NCI-H1694 (cell line): ENCODE measurements around the gene SMPD3.

ENCODE experiments used
- DNase-seq: peaks from one replicate; lab custom pipeline; 2025; lab: John Stamatoyannopoulos, UW

SMPD3 gene

DNA sequence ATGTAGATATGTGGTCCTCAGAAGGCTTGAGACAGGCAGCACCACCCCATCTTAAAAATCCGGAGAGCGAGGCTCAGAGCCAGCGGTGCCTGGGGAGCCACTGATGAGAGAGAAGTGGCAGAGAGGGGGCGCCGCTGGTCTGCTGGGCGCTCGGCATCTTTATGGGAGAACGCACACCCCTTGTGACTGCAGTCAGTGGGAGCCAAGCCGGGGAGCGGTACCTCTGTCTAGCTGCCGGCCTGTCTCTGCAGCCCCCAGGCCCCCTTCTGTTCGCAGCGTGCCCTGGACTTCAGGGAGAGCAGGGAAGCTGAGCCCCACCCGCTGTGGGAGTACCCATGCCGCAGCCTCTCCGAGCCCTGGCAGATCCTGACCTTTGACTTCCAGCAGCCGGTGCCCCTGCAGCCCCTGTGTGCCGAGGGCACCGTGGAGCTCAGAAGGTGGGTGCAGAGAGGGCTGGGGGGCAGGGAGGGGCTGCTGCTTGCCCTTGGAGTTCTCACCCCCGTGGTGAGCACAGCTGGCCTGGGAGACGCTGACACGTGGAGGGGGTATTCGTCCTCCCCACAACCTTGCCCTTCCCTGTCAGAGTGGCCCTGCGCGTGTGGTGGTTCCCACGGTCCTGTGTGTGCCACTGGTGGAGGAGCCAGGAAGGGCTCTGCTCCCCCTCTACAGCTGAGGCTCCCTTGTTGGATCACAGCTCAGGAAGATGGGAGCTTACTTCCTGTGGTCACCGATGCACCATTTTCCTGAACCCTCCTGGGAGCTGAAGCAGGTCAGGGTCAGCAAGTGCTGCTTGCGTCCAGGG lies 92.7 kb downstream of the SMPD3 start:
- DNase-seq, result no peak

DNA sequence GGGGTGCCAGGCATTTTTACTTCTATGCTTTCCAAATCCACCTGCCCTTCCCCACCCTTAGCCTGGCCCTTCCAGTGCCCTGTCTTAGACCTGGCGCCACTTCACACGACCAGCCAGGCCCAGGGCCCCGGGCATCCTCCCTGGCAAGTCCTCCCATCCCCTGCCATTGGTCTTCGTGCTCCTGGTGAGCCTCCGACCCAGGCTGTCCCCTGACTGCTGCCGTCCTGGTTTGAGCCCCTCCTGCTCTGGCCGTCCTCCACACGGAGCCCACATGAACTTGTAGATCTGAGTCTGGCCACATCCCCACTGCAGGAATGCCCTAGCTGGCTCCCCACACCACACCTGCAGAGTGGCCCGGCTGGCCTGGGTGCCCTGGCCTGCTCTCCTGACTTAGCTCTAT lies 93.5 kb downstream of the SMPD3 start:
- no peak for DNase-seq

DNA sequence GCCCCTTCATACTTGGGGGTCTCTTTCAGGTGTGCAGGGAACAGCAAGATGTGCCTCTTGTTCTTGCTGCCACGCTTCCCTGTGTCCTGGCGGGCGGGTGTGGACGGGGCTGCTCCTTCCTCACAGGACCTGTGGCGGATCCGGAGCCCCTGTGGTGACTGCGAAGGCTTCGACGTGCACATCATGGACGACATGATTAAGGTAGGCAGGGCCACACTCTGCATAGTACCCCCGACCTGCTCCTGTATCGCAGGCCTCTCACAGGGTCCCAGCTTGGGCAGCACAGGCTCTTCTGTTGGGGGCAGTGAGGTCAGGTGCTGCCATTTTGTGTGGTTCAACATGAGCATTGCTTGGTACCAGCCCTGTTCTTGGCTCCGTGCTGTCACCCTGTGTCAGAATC lies 94.9 kb downstream of the SMPD3 start:
- no peak for DNase-seq

DNA sequence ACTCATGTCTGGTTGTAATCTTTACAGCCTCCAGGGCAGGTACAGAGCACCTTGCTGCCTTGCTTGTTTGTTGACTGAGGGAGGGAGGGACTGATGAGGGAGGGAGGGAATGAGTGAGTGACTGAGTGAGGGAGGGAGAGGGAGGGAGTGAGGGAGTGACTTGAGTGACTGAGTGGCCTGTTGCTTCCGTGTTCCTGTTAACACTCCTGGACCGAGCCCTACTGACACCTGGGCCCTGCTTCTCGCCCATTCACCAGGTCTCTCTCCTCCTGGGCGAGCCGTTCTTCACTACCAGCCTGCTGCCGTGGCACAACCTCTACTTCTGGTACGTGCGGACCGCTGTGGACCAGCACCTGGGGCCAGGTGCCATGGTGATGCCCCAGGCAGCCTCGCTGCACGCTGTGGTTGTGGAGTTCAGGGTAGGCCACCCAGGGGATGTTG lies 96.3 kb downstream of the SMPD3 start:
- DNase-seq, result no peak

DNA sequence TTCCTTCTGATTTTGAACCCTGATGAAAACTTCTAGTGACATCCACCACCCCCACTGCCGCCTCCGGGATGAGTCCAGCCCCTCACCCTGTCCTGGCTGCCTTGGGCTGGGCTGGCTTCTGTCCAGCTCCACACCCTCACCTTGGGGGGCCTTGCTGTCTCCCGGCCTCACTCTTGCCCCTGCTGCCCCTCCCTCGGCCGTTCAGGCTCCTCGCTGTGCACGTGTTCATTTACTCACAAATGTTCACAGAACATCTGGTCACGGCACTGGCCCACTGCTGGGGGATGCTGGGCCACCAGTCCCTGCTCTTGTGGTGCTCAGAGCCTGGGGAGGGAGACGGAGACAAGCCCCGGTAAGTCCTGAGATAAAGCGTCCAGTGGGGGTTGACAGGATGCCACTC lies 96.8 kb downstream of the SMPD3 start:
- DNase-seq, result no peak

DNA sequence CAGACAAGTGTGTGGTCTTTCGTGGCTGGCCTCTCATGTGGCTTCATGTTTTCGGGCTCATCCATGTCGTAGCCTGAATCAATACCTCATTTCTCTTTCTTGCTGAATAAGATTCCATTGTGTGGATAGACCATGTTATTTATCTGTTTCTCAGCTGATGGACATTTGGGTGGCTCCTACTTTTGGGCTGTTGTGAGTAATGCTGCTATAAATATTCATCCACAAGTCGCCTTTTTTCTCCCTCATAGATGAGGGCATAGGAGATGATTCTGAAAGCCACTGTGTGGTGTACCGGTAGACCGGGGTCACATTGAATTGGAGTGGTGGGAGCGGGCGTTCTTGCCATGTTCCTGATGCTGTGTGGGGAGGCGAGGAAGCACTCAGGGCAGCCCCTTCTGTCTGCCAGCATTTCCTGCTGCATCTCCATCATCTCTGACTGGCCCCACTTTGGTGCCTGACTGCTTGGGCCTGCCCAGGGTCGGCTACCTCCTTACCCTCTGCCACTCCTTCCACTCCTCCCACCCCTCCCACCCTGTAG lies 97.4 kb downstream of the SMPD3 start:
- DNase-seq, result no peak

DNA sequence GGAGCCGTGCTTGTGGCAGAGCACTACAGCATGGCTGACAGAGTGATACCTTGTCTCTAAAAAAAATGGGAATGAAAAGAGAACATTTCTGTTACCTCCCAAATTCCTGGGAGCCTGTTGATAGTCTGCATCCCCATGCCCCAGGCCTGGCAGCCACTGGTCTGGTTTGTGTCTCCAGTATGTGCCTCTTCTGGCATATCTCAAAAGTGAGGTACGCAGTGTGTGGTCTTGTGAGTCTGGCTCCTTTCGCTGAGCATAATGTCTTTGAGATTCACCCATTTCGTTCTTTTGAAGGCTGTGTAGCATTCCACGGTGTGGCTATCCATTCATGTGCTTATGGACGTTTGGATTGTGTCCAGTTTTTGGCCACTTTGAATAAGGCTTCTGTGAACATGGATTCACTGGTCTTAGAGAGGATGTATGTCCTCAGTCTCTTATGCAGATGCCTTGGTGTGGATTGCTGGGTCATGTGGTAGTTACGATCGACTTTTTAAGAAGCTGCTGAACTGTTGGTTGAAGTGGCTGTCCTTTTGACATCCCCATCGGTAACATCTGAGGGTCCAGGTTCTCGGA lies 98.4 kb downstream of the SMPD3 start:
- no peak for DNase-seq

DNA sequence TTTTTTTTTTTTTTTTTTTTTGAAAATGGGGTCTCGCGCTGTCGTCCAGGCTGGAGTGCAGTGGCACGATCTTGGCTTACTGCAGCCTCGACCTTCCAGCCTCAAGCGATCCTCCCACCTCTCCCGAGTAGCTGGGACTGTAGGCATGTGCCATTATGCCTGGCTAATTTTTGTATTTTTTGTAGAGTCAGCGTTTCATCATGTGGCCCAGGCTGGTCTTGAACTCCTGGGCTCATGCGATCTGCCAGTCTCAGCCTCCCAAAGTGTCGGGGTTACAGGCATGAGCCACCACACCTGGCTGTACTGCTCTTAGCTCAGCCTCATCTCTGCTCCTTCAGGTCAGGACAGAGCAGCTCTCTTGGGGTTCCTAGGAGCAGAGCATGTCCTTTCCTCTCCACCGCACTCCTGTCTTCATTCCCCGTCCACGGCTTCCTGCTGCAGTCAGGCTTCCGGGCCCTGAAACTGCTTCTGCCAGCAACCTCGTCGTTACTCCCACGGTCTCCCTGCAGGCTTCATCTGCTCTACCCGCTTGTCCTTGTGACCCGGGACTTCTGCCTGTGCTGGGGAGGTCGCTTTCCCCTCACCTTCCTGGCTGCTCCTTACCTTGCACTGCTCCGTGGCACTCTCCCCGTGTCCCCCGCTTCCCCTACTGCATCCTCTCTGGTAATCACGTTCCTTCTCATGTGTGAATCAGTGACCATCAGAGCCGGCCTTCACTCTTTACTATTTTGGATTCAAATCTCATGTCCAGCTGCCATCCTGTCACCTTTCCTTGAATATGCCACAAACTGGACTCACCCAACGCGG lies 99.5 kb downstream of the SMPD3 start:
- no peak for DNase-seq

DNA sequence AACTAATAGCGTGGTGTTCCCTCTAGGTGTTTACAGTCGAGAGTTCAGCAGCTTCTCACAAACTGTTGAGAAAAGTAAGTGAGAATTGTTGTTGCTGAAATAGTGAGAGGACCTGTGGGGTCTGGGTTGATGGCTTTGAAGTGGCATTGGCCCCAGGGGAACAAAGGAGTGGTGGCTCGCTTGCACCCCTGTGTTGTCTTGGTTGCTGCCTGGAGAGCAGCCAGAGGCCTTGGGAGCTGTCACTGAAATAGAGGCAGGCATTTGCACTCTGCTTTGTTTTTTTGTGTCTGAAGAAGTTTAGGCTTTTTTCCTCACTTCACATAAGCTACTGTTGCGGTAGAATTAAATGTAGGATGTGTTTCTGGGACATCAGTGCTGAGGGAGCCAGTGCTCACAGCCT lies 100.7 kb downstream of the SMPD3 start:
- no peak for DNase-seq

DNA sequence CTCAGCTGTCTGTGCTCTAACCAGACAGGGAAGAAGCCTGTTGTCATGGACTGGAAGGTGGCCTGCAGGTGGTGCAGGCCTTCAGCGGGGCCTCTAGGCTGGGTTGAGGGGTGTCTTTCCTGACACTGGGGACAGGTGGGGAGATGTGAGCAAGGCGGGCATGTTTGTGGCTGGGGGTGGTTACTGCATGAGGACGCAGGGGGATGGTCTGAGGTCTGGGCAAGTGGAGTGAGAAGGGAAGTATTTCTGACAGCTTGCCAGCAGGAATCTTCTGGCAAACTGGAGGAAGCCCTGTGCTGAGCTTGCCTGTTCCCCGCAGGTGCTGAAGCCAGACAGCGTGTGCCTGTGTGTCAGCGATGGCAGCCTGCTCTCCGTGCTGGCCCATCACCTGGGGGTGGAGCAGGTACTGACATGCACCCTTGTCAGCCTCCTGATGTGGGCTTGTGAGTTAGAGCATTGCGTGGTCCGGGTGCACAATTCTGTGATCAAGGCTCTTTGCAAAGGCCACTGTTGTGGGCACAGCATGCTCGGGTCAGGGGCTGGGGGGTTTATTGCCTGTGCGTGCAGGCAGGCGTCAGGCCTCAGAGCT lies 101.3 kb downstream of the SMPD3 start:
- DNase-seq, result no peak

DNA sequence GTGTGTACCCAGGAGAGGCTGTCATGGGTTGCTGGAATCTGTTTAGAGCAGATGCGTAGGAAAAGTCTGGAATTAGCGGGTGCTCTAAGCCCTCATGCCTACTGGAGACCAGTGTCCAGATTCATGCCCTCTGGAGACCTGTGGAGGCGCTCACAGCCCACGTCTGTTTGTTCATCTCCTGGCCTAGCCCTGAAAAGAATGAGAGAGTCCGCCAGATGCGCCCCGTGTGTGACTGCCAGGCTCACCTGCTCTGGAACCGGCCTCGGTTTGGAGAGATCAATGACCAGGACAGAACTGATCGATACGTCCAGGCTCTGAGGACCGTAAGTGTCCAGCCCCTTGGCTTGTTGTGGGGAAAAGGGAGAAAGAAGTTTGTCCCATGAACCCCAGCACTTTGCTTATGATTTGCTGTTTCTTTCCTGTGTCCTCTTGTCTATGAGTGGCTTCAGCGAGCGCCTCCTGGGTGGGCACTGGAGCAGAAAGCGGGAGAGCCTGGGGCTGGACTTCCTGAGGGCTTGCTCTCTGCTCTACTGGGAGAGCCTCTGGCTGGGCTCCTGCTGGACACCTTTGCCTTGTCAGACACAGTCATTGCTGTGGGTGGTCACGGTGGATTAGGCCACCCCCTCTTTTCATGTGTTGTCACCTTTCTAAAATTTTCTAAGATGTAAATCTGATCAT lies 102.2 kb downstream of the SMPD3 start:
- no peak for DNase-seq

DNA sequence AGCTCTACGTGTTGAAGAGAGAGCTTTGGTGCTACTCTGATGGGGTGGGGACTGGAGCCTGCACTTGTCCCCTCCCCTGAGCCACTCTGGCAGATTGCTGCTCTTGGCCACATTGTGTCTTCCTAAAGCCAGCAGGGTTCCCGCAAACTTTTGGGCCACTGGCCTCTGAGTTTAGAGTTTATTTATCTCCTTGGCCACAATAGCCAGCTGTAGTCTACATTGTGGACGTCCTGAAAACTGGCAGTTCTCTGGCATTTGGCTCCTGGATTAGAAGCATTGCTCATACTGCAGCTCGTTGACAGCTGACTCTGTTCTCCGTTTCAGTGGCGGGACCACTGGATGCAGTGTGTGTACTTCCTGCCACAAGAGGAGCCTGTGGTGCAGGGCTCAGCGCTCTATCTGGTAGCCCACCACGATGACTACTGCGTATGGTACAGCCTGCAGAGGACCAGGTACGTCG lies 102.9 kb downstream of the SMPD3 start:
- DNase-seq, result no peak

DNA sequence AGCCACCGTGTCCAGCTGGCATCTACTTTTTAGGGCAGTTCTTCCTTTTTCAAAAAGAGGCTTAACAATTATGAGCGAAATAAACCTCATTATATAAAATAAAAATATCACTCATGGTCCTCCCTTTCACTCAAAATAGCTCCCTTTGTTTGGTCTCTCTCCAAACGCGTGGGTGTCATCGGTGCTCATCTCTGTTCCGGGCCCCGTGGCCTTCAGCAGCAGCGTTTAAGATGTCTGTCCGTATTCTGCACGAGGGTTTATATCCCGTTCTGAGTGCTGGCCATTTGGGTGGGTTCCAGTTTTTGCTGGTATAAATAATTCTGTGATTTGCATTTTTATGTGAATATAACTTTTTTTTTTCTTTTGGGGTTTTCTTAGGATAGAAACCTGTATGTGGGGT lies 104.1 kb downstream of the SMPD3 start:
- DNase-seq, result no peak

DNA sequence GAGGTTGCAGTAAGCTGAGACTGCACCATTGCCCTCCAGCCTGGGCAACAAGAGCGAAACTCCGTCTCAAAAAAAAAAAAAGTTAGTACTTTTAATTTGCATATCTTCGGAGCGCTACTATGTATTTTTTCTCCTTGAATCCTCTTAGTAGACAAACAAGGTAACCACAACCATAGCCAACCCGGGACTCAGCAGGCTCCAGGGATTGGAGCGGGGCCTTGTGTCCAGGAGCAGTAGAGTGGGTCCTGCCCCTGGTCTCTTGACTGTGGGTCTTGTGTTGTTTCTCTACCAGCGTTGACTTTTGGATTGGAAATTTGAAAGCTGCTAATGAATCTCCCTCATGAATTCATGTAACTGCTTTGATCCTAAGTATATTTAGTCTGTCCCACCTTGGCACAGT lies 105.2 kb downstream of the SMPD3 start:
- DNase-seq, result no peak

DNA sequence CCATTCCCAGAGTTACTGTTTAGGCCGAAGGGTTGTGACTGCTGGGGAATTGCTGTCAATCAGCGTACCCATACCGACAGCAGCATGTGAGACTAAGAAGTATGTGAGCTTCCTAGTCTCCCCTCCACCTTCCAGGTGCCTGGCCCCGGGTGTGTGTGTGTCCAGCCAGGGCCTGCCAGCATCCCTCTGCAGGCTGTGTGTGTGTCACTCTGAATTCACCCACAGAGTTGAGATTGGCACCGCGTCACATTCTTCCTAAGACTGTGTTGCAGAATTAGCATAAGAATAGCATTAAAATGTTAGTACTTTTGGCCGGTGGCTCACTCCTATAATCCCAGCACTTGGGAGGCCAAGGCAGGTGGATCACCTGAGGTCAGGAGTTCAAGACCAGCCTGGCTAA lies 105.7 kb downstream of the SMPD3 start:
- DNase-seq, result no peak

DNA sequence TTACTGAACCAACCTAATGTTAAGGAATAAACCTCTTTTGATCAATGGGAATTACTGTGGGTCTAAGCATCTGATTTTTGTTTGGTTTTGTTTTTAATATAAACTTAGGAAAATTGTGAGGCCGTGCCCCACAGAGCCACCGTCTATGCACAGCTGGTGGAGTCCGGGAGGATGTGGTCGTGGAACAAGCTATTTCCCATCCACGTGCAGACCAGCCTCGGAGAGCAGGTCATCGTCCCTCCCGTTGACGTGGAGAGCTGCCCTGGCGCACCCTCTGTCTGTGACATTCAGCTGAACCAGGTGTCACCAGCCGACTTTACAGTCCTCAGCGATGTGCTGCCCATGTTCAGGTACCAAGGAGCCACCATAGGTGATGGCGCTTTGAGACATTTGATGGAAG lies 109.1 kb downstream of the SMPD3 start:
- no peak for DNase-seq

DNA sequence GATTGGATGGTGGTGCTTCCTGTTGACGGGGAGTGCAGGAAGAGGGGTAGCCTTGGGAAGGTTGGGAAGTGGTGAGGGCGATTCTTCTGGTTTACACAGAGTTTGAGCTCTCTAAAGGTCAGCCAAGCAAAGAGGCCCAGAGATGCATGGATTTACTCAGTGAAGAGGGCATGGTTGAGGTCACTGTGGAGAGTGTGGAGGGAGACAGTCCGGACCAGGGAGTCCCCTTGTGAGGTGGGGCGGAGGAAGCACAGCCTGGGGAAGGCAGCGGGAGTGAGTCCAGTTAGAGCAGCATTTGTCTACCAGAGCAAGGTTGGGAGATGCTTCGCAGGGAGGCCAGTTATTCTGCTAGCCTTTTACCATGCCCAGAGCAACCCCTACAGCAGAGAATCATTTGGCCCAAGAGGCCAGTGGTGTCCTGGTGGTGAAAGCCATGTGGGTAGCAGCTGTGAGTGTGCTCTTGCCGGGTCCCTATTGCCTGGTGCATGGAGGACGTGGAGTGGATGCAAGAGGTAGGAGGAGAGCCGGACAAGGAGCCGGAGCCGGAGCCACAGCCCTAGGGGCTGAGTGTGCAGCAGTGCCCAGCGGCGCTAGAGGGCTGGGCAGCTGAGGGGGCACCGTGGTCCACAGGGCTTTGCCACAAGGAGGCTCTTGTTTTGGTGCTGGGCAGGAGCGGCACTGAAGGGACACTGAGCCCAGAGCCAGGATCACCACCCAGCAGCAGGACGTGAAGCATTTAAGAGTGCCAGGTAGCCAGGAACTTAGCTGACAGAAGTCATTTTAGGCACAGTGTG lies 109.8 kb downstream of the SMPD3 start:
- DNase-seq, result no peak

DNA sequence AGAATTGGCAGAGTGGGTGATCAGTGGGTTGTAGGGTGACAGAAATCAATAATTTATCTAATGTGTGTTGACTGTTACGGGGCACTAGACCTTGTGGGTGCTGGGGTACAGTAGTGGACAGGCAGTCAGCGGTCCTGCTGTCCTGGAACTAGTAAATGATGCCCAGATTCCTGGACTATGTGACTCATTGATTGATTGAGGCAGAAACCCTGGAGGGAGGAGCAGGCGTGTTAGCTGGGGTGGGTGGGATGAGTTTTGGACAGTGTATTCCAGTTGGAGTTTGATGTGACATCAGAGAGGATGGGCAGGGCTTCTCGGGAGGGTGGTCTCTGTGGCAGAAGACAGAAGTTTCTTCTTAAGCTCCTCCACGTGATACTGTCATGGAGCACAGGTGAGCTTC lies 113.1 kb downstream of the SMPD3 start:
- no peak for DNase-seq

DNA sequence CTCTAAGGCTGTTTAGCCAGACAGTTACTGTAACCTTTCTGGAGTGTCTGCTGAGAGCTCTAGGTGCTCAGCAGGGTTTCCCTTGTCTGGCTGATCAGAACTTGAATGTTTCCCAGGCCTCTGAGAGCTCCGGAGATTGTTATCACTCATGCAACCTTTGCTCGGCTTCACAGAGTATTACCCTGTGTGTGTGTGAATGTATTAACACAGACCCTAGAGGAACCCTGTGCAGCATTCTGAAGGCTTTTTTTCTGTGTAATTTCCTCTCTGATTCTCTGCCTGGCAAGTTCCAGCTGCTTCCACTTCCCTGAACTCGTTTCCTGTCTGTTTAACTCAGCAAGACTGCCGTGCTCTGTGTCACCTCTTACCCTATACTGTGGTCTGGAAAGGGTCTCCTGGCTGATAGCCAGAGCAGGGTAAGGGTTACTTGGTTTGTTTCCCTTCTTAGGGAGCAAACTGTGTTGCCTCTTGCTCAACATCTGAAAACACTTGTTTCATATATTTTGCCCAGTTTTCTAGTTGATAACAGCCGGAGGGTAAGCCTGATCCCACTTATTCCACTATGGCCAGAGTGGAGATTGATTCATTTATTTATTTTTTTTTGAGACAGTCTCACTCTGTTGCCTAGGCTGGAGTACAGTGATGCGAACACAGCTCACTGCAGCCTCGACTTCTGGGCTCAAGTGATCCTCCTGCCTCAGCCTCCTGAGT lies 115.7 kb downstream of the SMPD3 start:
- no peak for DNase-seq

DNA sequence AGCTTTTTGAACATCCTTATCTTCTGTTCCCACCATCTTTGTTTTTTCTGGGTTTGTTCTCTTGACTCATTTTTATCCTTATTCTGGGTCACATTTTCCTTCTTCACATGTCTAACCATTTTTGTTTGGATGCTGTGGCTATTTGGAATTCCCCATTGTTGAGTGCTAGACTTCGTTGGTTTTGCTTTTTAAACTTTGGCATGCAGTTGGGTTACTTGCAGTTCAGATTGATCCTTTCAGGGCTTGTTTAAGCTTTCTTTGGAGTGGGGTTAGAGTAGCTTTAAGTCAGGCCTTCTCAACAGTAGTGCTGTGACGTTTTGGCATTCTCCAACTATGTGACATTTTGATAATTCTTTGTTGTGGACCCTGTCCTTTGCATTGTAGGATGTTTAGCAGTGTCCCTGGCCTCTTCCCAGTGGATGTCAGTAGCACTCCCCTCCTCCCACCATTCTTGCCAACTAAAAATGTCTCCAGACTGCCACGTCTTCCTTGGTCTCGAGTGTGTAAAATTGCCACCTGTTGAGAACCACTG lies 116.4 kb downstream of the SMPD3 start:
- DNase-seq, result no peak
